ENCODE measurements around the gene RBM23. TPM values are rescaled to one million over a fixed set of nuclear protein-coding genes. Genes with fewer than 3 reads are reported as not detected.
"Not testable (repeated sequence)": the region's sequence is repeated elsewhere in the genome, so short reads cannot be mapped to it uniquely, and the experiment has no call there.

The RBM23 gene
- polyA plus RNA-seq, 1 of the 3 experiments (the other 2 are of a cell fraction): 65.5 TPM

GRCh38 chr14:22856428-22856827, 62.5 kb downstream of the RBM23 start:
- CTCF ChIA-PET: interaction anchor here (1.0 to 18.5 kb wide), 2 partner anchors 36 to 40 kb away, joined by 4 to 472 read pairs; partner anchors contain the start of genes MRPL52 and SLC7A7
- H2AFZ ChIP-seq (ENCODE audit: low read depth): no peak overlapping the region
- POLR2A ChIA-PET: no interaction called here
- H3K79me2 ChIP-seq (ENCODE audit: insufficient read depth): no peaks in the 10 kb centered on the region
- peaks cover 2% of the 10 kb centered on the region for H3F3A ChIP-seq (replicated peaks; ENCODE audit: insufficient read depth)
- no peak overlapping the region for H3K27ac ChIP-seq (ENCODE audit: low read depth in 2 of 2, low read length in 1 of 2)
- H3K4me3 ChIP-seq (ENCODE audit: low read depth in 2 of 2, low read length in 1 of 2): no peak overlapping the region
- H4K20me1 ChIP-seq (ENCODE audit: insufficient read depth): no peaks in the 10 kb centered on the region
- H3K9me2 ChIP-seq: no peaks in the 10 kb centered on the region
- H3K9ac ChIP-seq: no peak overlapping the region
- TF ChIP-seq YY1 (IDR thresholded peaks at IDR 0.05; ENCODE audit: low read depth) (no peak), POLR2AphosphoS5 (IDR thresholded peaks at IDR 0.05; ENCODE audit: low read depth, low read length) (no peak), TEAD4 (IDR thresholded peaks at IDR 0.05; ENCODE audit: borderline replicate concordance, insufficient read depth) (no peak), RAD21 (IDR thresholded peaks at IDR 0.05; ENCODE audit: low read length) (no peak), RCOR1 (IDR thresholded peaks at IDR 0.05; ENCODE audit: low read length) (no peak), MAX (IDR thresholded peaks at IDR 0.05; ENCODE audit: low read depth) (no peak), JUND (IDR thresholded peaks at IDR 0.05) (no peak), MEF2A (IDR thresholded peaks at IDR 0.05; ENCODE audit: borderline replicate concordance, low read depth) (no peak)
- DNase-seq: no peak
- WGBS (ENCODE audit: low lambda C conversion rate): 92% methylated on average over 5 of the region's 5 CpGs
- no peak overlapping the region for H3K4me2 ChIP-seq
- H3K36me3 ChIP-seq (replicated peaks in 1 of 2; ENCODE audit: control insufficient read depth in 1 of 2, insufficient read depth in 2 of 2, low read length in 1 of 2): no peaks in the 10 kb centered on the region
- H3K9me3 ChIP-seq: no peaks in the 10 kb centered on the region
- peaks cover 3 to 6% of the 10 kb centered on the region in 2 experiments; a peak in 1 of 4 replicates for H3K4me1 ChIP-seq (ENCODE audit: control insufficient read depth in 1 of 2, insufficient read depth in 2 of 2, low read depth in 1 of 2, low read length in 1 of 2)
- no peaks in the 10 kb centered on the region for H3K27me3 ChIP-seq (ENCODE audit: insufficient read depth)

GRCh38 chr14:22854963-22855724, 63.8 kb downstream of the RBM23 start:
- Histone ChIP-seq H3F3A (replicated peaks; ENCODE audit: insufficient read depth) (peaks cover 7% of the 10 kb centered on the region), H4K20me1 (ENCODE audit: insufficient read depth) (no peaks in the 10 kb centered on the region), H3K79me2 (ENCODE audit: insufficient read depth) (no peaks in the 10 kb centered on the region), H3K36me3 (replicated peaks in 1 of 2; ENCODE audit: control insufficient read depth in 1 of 2, insufficient read depth in 2 of 2, low read length in 1 of 2) (no peaks in the 10 kb centered on the region), H3K4me1 (ENCODE audit: control insufficient read depth in 1 of 2, insufficient read depth in 2 of 2, low read depth in 1 of 2, low read length in 1 of 2) (peaks cover 10 to 11% of the 10 kb centered on the region in 2 experiments; a peak in 2 of 4 replicates), H3K4me3 (ENCODE audit: low read depth in 2 of 2, low read length in 1 of 2) (no peak overlapping the region), H2AFZ (ENCODE audit: low read depth) (no peak overlapping the region), H3K27me3 (ENCODE audit: insufficient read depth) (no peaks in the 10 kb centered on the region), H3K9me3 (no peaks in the 10 kb centered on the region), H3K9ac (no peak overlapping the region), H3K9me2 (no peaks in the 10 kb centered on the region), H3K27ac (ENCODE audit: low read depth in 2 of 2, low read length in 1 of 2) (no peak overlapping the region), H3K4me2 (no peak overlapping the region)
- ChIA-PET CTCF (interaction anchor here (0.8 to 18.5 kb wide), 17 partner anchors 8 to 299 kb away, joined by 3 to 472 read pairs (median 6); partner anchors contain the start of genes LRP10, MMP14, MRPL52 and SLC7A7), POLR2A (no interaction called here)
- WGBS (ENCODE audit: low lambda C conversion rate): 82% methylated on average over 6 of the region's 8 CpGs
- TF ChIP-seq FOXM1 (IDR thresholded peaks at IDR 0.05; ENCODE audit: low read depth): no peak
- TF ChIP-seq, protein P1, sequence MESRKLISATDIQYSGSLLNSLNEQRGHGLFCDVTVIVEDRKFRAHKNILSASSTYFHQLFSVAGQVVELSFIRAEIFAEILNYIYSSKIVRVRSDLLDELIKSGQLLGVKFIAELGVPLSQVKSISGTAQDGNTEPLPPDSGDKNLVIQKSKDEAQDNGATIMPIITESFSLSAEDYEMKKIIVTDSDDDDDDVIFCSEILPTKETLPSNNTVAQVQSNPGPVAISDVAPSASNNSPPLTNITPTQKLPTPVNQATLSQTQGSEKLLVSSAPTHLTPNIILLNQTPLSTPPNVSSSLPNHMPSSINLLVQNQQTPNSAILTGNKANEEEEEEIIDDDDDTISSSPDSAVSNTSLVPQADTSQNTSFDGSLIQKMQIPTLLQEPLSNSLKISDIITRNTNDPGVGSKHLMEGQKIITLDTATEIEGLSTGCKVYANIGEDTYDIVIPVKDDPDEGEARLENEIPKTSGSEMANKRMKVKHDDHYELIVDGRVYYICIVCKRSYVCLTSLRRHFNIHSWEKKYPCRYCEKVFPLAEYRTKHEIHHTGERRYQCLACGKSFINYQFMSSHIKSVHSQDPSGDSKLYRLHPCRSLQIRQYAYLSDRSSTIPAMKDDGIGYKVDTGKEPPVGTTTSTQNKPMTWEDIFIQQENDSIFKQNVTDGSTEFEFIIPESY (IDR thresholded peaks at IDR 0.05; ENCODE audit: borderline replicate concordance, low read depth): no peak
- no peak for TF ChIP-seq MAX (IDR thresholded peaks at IDR 0.05; ENCODE audit: low read depth)
- TF ChIP-seq NFIC (IDR thresholded peaks at IDR 0.05; ENCODE audit: borderline replicate concordance): no peak
- no peak for TF ChIP-seq SMC3 (IDR thresholded peaks at IDR 0.05; ENCODE audit: low read depth, low read length)
- no peak for DNase-seq

- ChIA-PET POLR2A (interaction anchor here (0.6 to 1.3 kb wide), 2 partner anchors 17 to 43 kb away, joined by 3 read pairs; no protein-coding TSS in a partner anchor), CTCF (interaction anchor here (1.0 to 18.5 kb wide), 28 partner anchors 9 to 466 kb away, joined by 3 to 472 read pairs (median 7); partner anchors contain the start of genes HAUS4, LRP10, MMP14 and MRPL52)
- H3K4me1 ChIP-seq (ENCODE audit: control insufficient read depth in 1 of 2, insufficient read depth in 2 of 2, low read depth in 1 of 2, low read length in 1 of 2): peaks cover 14 to 19% of the 10 kb centered on the region in 2 experiments; a peak in 3 of 4 replicates
Observed at GRCh38 chr14:22854296-22854695, 64.7 kb downstream of the RBM23 start.

More at GRCh38 chr14:22854296-22854695, 64.7 kb downstream of the RBM23 start:
- H3K36me3 ChIP-seq (replicated peaks in 1 of 2; ENCODE audit: control insufficient read depth in 1 of 2, insufficient read depth in 2 of 2, low read length in 1 of 2); H3K4me3 ChIP-seq (ENCODE audit: low read depth in 2 of 2, low read length in 1 of 2); DNase-seq; H3K27me3 ChIP-seq (ENCODE audit: insufficient read depth); H3K9me3 ChIP-seq; H3K9me2 ChIP-seq; H2AFZ ChIP-seq (ENCODE audit: low read depth); H3K79me2 ChIP-seq (ENCODE audit: insufficient read depth); H3K4me2 ChIP-seq; H3K27ac ChIP-seq (ENCODE audit: low read depth in 2 of 2, low read length in 1 of 2); H3K9ac ChIP-seq; H4K20me1 ChIP-seq (ENCODE audit: insufficient read depth): not testable (repeated sequence)
- peaks cover 11% of the 10 kb centered on the region for H3F3A ChIP-seq (replicated peaks; ENCODE audit: insufficient read depth)
- WGBS (ENCODE audit: low lambda C conversion rate): 88% methylated on average over 11 of the region's 11 CpGs
